Suprapubic skin (tissue), 4 donors: Measurements from ENCODE around the gene MARK3.

Source experiments
- CTCF ChIP-seq, 2 donors: fragments of 200-600 bp in 1 of 2; fragments of 450-650 bp in 1 of 2; sonication (generic) in 1 of 2; IDR thresholded peaks; one replicate each; pipeline ENCODE4 v1.5.1; 2016 to 2019; ENCODE audit warnings: antibody characterized with exemption in 2 of 2, mild to moderate bottlenecking in 1 of 2, moderate library complexity in 1 of 2
- POLR2A ChIP-seq, 2 donors: fragments of 450-650 bp; IDR thresholded peaks; one replicate each; pipeline ENCODE4 v1.6.1; 2017; ENCODE audit warnings: antibody characterized with exemption in 2 of 2, mild to moderate bottlenecking in 2 of 2, moderate library complexity in 2 of 2
- POLR2AphosphoS5 ChIP-seq, 3 donors: sonication (generic); formaldehyde crosslinking; IDR thresholded peaks; one replicate each; pipeline ENCODE4 v1.6.1; 2017; ENCODE audit warnings: antibody characterized with exemption in 3 of 3

- TF ChIP-seq CTCF (IDR thresholded peaks at IDR 0.05) (no peak), POLR2A (IDR thresholded peaks at IDR 0.05) (no peak), POLR2AphosphoS5 (IDR thresholded peaks at IDR 0.05) (no peak)
Measured at GRCh38 chr14:103483600-103483999, 98.4 kb downstream of the MARK3 start.
